Duodenal mucosa (tissue), 2 donors: Measurements from ENCODE around the gene ELL2.

ENCODE experiments used
- H3K27ac ChIP-seq: one replicate; pipeline ENCODE4 v1.7.0; 2013; ENCODE audit warnings: low read depth, low read length
- H3K27me3 ChIP-seq, 2 donors: one replicate each; pipeline ENCODE4 v1.7.0; 2013; ENCODE audit warnings: low read length in 2 of 2, control low read depth in 1 of 2; ENCODE audit not compliant: insufficient read depth in 2 of 2, control insufficient read depth in 1 of 2
- H3K36me3 ChIP-seq, 2 donors: one replicate each; pipeline ENCODE4 v1.7.0; 2013; ENCODE audit warnings: low read length in 2 of 2, control low read depth in 1 of 2; ENCODE audit not compliant: insufficient read depth in 2 of 2, control insufficient read depth in 1 of 2
- H3K4me1 ChIP-seq, 2 donors: one replicate each; pipeline ENCODE4 v1.7.0; 2013; ENCODE audit warnings: low read length in 2 of 2, control low read depth in 1 of 2; ENCODE audit not compliant: insufficient read depth in 2 of 2, control insufficient read depth in 1 of 2
- H3K4me3 ChIP-seq, 2 donors: one replicate each; pipeline ENCODE4 v1.7.0; 2013; ENCODE audit warnings: low read length in 2 of 2, low read depth in 1 of 2
- H3K9ac ChIP-seq, 2 donors: one replicate each; pipeline ENCODE4 v1.7.0; 2013; ENCODE audit warnings: low read length in 2 of 2, low read depth in 1 of 2
- H3K9me3 ChIP-seq, 2 donors: one replicate each; pipeline ENCODE4 v1.7.0; 2013; ENCODE audit warnings: low read length in 2 of 2, control low read depth in 1 of 2; ENCODE audit not compliant: control insufficient read depth in 1 of 2

Gene ELL2

DNA sequence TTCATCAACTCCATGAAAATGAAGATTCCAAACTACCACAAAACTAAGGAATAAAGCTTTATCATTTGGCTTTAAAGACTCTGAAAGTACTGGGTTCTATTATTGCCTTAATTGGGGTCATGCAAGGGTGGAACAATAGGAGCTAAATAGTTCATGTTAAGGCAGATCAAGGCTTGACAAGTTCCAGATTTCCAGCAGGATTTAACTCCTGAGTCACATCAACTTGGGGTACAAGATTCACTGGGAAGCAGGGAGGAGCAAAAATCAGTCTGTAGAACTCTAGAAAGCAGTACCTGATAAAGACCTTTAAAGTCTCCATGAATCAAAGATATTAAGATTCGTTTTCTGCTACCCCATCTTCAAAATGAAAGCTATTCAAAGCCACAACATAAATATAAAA is 97.2 kb downstream of the ELL2 start:
- H3K4me1 ChIP-seq, result peaks cover 27 to 28% of the 10 kb centered on the region in 2 donors
- no peak overlapping the region for H3K27ac ChIP-seq
- H3K36me3 ChIP-seq, result no peaks in the 10 kb centered on the region

GRCh38 chr5:95863383-95863757 is 98.3 kb downstream of the ELL2 start:
- H3K27me3 ChIP-seq, result no peaks in the 10 kb centered on the region
- H3K9ac ChIP-seq, result no peak overlapping the region
- H3K27ac ChIP-seq, result no peak overlapping the region
- H3K4me1 ChIP-seq, result peaks cover 30 to 31% of the 10 kb centered on the region in 2 donors
- H3K36me3 ChIP-seq, result no peaks in the 10 kb centered on the region
- no peaks in the 10 kb centered on the region for H3K9me3 ChIP-seq
- H3K4me3 ChIP-seq, result no peak overlapping the region

More for the DNA sequence above, 97.2 kb downstream of the ELL2 start:
- no peak overlapping the region for H3K9ac ChIP-seq
- no peaks in the 10 kb centered on the region for H3K27me3 ChIP-seq
- no peaks in the 10 kb centered on the region for H3K9me3 ChIP-seq
- peak overlapping the region in 1 of 2 donors; percentile 4 for H3K4me3 ChIP-seq

DNA sequence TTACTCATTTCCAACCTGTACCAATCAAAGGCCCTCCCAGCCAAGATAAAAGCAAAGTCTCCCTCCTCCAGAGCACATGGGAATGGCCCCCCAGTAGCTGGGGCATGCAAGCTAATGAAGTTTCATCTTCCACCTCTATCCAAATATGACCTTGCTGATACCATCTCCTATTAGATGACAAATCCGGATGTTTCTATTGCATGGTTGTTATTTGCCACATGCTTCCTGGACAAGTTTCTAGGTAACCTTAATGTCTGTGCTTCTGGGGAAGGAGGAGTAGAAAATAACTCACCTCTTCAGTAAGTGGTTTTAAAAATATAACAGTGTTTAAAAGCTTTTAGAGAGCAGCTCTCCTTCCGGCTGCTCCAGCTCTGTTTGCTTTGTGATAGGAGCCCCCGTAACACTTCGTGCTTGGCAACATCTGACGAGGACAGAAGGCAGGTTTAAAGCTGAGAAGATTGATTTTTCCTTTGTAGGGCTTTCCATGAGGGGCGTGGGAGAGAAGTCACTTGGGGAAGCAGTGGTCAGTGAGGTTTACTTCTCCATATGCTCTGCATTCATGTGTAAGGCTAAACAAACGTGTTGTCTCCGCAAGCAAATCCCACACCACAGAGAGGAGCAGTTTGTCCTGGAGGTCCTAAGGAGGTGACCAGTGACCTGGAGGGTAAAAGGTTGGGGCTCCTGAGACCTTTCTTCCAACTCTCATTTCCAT is 98.8 kb downstream of the ELL2 start:
- H3K4me1 ChIP-seq, result peaks cover 32 to 34% of the 10 kb centered on the region in 2 donors
- H3K36me3 ChIP-seq, result no peaks in the 10 kb centered on the region
- H3K9ac ChIP-seq, result no peak overlapping the region
- H3K4me3 ChIP-seq, result no peak overlapping the region
- no peak overlapping the region for H3K27ac ChIP-seq
- no peaks in the 10 kb centered on the region for H3K27me3 ChIP-seq
- no peaks in the 10 kb centered on the region for H3K9me3 ChIP-seq

DNA sequence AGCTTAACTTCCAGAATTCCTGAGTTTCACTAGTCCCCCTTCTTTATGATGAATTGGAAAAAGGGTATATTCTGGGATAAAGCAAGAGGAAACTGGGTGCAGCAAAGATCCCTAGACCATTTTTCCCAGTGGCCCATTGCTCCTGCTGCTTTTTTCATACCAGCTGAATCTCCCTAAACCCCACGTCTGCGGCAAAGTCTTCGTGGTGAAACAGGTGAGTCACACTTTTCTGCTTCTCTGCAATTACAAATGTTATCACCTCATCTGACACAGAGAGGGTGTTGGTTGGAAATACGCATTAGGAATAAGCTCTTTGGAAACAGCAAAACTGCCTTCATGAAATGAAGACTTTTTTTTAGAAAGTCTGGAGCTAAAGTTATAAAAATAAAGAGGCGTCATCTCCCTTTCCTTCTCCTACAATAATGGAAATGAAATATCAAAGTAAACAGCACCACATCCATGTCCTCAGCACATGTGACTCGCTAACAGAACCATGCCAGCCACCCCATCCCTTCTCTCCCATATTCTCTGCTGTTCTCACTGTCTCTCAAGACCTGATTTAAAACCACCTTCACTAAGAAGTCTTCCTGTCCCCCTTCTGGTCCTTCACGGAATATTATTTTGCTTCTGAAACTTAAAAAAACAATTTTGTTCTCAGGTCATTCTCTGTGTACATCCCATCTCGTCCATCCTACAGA is 99.6 kb downstream of the ELL2 start:
- Histone ChIP-seq H3K9me3 (no peaks in the 10 kb centered on the region), H3K27me3 (no peaks in the 10 kb centered on the region), H3K27ac (no peak overlapping the region), H3K4me3 (peak overlapping the region in 1 of 2 donors; percentile 7), H3K4me1 (peaks cover 38 to 39% of the 10 kb centered on the region in 2 donors), H3K36me3 (no peaks in the 10 kb centered on the region), H3K9ac (peak overlapping the region in 1 of 2 donors; percentile 15)

- Histone ChIP-seq H3K27ac (no peak overlapping the region), H3K9ac (peak overlapping the region in 1 of 2 donors; percentile 15), H3K4me1 (peaks cover 38 to 41% of the 10 kb centered on the region in 2 donors)
These were observed 100.3 kb downstream of the ELL2 start for GRCh38 chr5:95861221-95861863.

GRCh38 chr5:95859661-95860060 is 102.0 kb downstream of the ELL2 start:
- Histone ChIP-seq H3K9ac (peak overlapping the region in 1 of 2 donors; percentile 12), H3K27ac (no peak overlapping the region), H3K4me1 (peaks cover 31 to 35% of the 10 kb centered on the region in 2 donors)

More at GRCh38 chr5:95861221-95861863, 100.3 kb downstream of the ELL2 start:
- Histone ChIP-seq H3K4me3 (peak overlapping the region; percentile 7 to 19), H3K36me3 (no peaks in the 10 kb centered on the region), H3K27me3 (no peaks in the 10 kb centered on the region), H3K9me3 (no peaks in the 10 kb centered on the region)

GRCh38 chr5:95858661-95859595 is 102.7 kb downstream of the ELL2 start:
- Histone ChIP-seq H3K27me3 (no peaks in the 10 kb centered on the region), H3K9ac (peak overlapping the region; percentile 23 to 44), H3K27ac (peak overlapping the region; percentile 20), H3K4me1 (peaks cover 25 to 33% of the 10 kb centered on the region in 2 donors), H3K36me3 (no peaks in the 10 kb centered on the region), H3K9me3 (no peaks in the 10 kb centered on the region), H3K4me3 (peak overlapping the region; percentile 52 to 65)

More at GRCh38 chr5:95859661-95860060, 102.0 kb downstream of the ELL2 start:
- no peaks in the 10 kb centered on the region for H3K27me3 ChIP-seq
- no peaks in the 10 kb centered on the region for H3K9me3 ChIP-seq
- H3K4me3 ChIP-seq, result no peak overlapping the region
- H3K36me3 ChIP-seq, result no peaks in the 10 kb centered on the region

DNA sequence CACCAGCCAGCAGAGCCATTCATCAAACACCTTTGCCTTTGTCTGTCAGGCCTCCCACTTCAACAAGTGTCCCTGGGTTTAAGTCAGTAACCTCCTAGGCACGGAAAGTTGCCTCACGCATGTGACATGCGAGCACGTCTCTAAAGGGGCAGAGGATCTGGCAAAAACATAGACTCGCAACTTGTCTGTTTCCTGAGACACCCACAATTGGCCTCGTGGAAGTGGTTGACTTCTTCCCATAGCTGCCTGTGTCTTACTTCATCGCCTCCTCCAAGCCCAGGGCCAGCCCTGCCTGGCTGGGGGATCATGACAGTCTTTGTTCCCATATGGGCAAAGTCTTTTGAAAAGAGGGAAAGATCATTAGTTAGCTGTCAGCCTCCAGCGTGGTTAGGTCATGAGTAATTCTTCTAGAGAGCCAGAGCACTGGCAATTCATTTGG is 103.6 kb downstream of the ELL2 start:
- peak overlapping the region in 1 of 2 donors; percentile 4 for H3K9ac ChIP-seq
- no peaks in the 10 kb centered on the region for H3K27me3 ChIP-seq
- no peaks in the 10 kb centered on the region for H3K9me3 ChIP-seq
- H3K27ac ChIP-seq, result peak overlapping the region; percentile 46
- peaks cover 25 to 29% of the 10 kb centered on the region in 2 donors for H3K4me1 ChIP-seq
- H3K36me3 ChIP-seq, result no peaks in the 10 kb centered on the region
- H3K4me3 ChIP-seq, result no peak overlapping the region

DNA sequence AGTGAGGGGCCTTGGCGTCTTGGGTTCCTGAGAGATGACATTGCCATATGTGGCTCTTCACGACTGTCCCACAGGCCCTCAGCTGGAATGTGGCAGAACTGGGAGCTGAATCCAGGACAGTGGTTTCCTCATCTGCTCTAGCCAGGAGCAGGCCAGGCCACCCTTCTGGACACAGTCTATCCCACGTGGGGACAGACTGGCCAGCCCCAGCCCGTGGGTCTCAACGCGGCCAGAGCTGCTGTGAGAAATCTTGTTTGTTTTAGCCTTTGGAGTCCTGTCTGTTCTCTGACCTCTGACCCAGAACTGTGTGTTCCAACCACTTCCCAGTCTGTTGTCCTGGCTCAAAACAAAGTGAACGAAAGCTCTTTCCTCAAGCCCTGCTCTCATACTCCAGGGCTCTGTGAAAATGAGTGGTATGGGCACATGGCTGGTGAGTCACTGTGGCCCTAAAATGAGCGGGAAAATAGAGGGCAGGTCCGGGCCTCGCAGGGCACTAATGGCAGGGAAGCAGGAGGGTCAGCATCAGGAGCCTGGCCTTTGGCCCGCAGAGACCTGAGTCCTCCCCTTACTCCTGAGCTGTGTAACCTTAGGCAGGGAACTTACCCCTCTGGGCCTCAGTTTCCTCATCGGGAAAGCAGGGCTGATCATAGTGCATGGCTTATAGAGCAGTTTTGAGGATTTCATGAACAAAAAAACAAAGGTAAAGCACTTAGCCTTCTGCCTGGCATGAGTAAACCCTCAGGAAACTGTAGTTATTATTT is 104.3 kb downstream of the ELL2 start:
- Histone ChIP-seq H3K27ac (peak overlapping the region; percentile 60), H3K36me3 (no peaks in the 10 kb centered on the region), H3K9ac (no peak overlapping the region), H3K4me1 (peaks cover 23 to 25% of the 10 kb centered on the region in 2 donors), H3K4me3 (no peak overlapping the region), H3K9me3 (no peaks in the 10 kb centered on the region), H3K27me3 (no peaks in the 10 kb centered on the region)
